Anterior cingulate cortex (tissue), 58 donors: Measurements from ENCODE around the gene HS3ST6.
"Not testable (repeated sequence)": the region's sequence is repeated elsewhere in the genome, so short reads cannot be mapped to it uniquely, and the experiment has no call there.

Experiments
- DNase-seq, 58 donors: peaks; one replicate each; lab custom pipeline; 2025; lab: John Stamatoyannopoulos, UW

The HS3ST6 gene

GRCh38 chr16:1929578-1930337 is 11.5 kb upstream of the HS3ST6 start:
- peak in 57 of 58 donors; percentile 10 to 89 (median 73) for DNase-seq

- peak in 3 of 58 donors; percentile 5 to 33 (median 21) for DNase-seq
Measured at GRCh38 chr16:1929105-1929504, 10.9 kb upstream of the HS3ST6 start.

- DNase-seq: no peak
Measured at GRCh38 chr16:1926271-1926670, 8.1 kb upstream of the HS3ST6 start.

- no peak for DNase-seq
Measured at GRCh38 chr16:1924095-1924494, 5.9 kb upstream of the HS3ST6 start.

GRCh38 chr16:1923299-1924034 is 5.3 kb upstream of the HS3ST6 start:
- no peak for DNase-seq

GRCh38 chr16:1922357-1922756 is 4.1 kb upstream of the HS3ST6 start:
- no peak for DNase-seq

GRCh38 chr16:1920727-1921171 is 2.5 kb upstream of the HS3ST6 start:
- DNase-seq: no peak

GRCh38 chr16:1920122-1920521 is 1.9 kb upstream of the HS3ST6 start:
- not testable (repeated sequence) for DNase-seq

- no peak for DNase-seq
Measured at GRCh38 chr16:1919327-1919998, 1.2 kb upstream of the HS3ST6 start.

GRCh38 chr16:1917665-1918350 is 407 bp downstream of the HS3ST6 start:
- DNase-seq: no peak

- no peak for DNase-seq
Measured at GRCh38 chr16:1917056-1917664, 1.1 kb downstream of the HS3ST6 start.

- DNase-seq: no peak
Measured at GRCh38 chr16:1916640-1916990, 1.6 kb downstream of the HS3ST6 start.

- no peak for DNase-seq
Measured at GRCh38 chr16:1915732-1916639, 2.2 kb downstream of the HS3ST6 start.

- DNase-seq: no peak
Measured at GRCh38 chr16:1914988-1915387, 3.2 kb downstream of the HS3ST6 start.

GRCh38 chr16:1914084-1914608 is 4.1 kb downstream of the HS3ST6 start:
- no peak for DNase-seq

GRCh38 chr16:1913327-1914083 is 4.7 kb downstream of the HS3ST6 start:
- DNase-seq: no peak

- DNase-seq: no peak
Measured at GRCh38 chr16:1912215-1912543, 6.0 kb downstream of the HS3ST6 start.

- DNase-seq: no peak
Measured at GRCh38 chr16:1911467-1912214, 6.6 kb downstream of the HS3ST6 start.
